IMR-90 (cell line): ENCODE measurements around the gene RPTOR.

ENCODE experiments used
- CHD1 ChIP-seq: IDR thresholded peaks from 2 replicates; pipeline ENCODE4 v1.6.1; 2012; ENCODE audit warnings: low read depth, low read length, improper control_type of control experiment
- CTCF ChIP-seq: conservative IDR thresholded peaks from 2 replicates; pipeline ENCODE4 v1.5.1; 2012; ENCODE audit warnings: mild to moderate bottlenecking, low read depth, low read length, improper control_type of control experiment
- FOS ChIP-seq: fragments of 150-350 bp; IDR thresholded peaks from 2 replicates; pipeline ENCODE4 v1.6.1; 2016; ENCODE audit warnings: low read depth, low read length
- MAFK ChIP-seq: IDR thresholded peaks from 2 replicates; pipeline ENCODE4 v1.6.1; 2012; ENCODE audit warnings: low read depth, low read length, improper control_type of control experiment
- MAZ ChIP-seq: IDR thresholded peaks from 2 replicates; pipeline ENCODE4 v1.6.1; 2012; ENCODE audit warnings: low read depth, mild to moderate bottlenecking, low read length, improper control_type of control experiment, moderate library complexity, borderline replicate concordance
- POLR2A ChIP-seq: IDR thresholded peaks from 2 replicates; pipeline ENCODE4 v1.6.1; 2012; ENCODE audit warnings: mild to moderate bottlenecking, low read depth, low read length
- RAD21 ChIP-seq: IDR thresholded peaks from 2 replicates; pipeline ENCODE4 v1.6.1; 2012; ENCODE audit warnings: low read length, improper control_type of control experiment
- RCOR1 ChIP-seq: IDR thresholded peaks from 2 replicates; pipeline ENCODE4 v1.6.1; 2012; ENCODE audit warnings: mild to moderate bottlenecking, low read length, improper control_type of control experiment; ENCODE audit not compliant: insufficient replicate concordance
- RFX5 ChIP-seq: IDR thresholded peaks from 2 replicates; pipeline ENCODE4 v1.8.0; 2012; ENCODE audit warnings: low read depth, mild to moderate bottlenecking, low read length, moderate library complexity
- USF2 ChIP-seq: fragments of 150-350 bp; IDR thresholded peaks from 2 replicates; pipeline ENCODE4 v1.6.1; 2017; ENCODE audit warnings: mild to moderate bottlenecking, antibody characterized with exemption, low read length, low read depth

DNA sequence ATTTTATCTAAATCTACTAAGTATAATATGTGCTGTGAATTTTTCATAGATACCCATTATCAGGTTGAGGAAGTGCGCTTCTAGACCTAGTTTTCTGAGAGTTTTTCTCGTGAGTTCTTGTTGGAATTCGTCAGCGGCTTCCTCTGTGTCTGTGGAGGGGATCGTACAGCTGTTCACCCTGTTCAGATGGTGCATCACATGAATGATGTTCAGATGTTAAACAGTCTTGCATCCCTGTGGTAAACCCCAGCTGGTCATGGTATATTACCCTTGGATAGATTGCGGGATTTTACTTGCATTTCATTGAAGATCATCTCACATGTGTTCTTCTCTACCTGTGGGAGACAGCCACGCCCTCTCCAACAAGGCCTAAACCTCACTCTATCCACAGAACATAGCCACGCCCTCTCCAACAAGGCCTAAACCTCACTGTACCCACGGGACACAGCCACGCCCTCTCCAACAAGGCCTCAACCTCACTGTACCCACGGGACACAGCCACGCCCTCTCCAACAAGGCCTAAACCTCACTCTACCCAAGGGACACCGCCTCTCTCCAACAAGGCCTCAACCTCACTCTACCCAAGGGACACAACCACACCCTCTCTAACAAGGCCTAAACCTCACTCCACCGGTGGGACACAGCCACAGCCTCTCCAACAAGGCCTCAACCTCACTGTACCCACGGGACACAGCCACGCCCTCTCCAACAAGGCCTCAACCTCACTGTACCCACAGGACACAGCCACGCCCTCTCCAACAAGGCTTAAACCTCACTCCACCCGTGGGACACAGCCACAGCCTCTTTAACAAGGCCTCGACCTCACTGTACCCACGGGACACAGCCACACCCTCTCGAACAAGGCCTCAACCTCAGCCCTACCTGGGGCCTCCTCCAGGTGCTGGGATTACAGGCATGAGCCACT, 266.8 kb downstream of the RPTOR start:
- no peak for TF ChIP-seq CTCF
- no peak for TF ChIP-seq POLR2A
- no peak for TF ChIP-seq CHD1
- no peak for TF ChIP-seq USF2
- TF ChIP-seq MAFK, result no peak
- no peak for TF ChIP-seq FOS
- TF ChIP-seq RFX5, result no peak
- no peak for TF ChIP-seq RAD21
- TF ChIP-seq RCOR1, result no peak
- TF ChIP-seq MAZ, result no peak
